K562 (cell line): ENCODE results near the gene CMSS1. TPM values are rescaled to one million over a fixed set of nuclear protein-coding genes. Genes with fewer than 3 reads are reported as not detected.
A peak's percentile ranks its signal among the peaks of the same experiment; 100 is the strongest.

ENCODE experiments used
- BRD4 ChIP-seq: fragments of 200-600 bp; sonication (generic); IDR thresholded peaks from 2 replicates; pipeline ENCODE4 v1.6.1; 2017; ENCODE audit warnings: inconsistent platforms
- KLF1 ChIP-seq: fragments of 450-650 bp; IDR thresholded peaks from 2 replicates; pipeline ENCODE4 v1.6.1; 2016; ENCODE audit warnings: missing genetic modification characterization, missing compliant biosample characterization
- MEIS2 ChIP-seq: fragments of 450-650 bp; IDR thresholded peaks from 2 replicates; pipeline ENCODE4 v1.6.1; 2014; ENCODE audit warnings: mild to moderate bottlenecking; ENCODE audit not compliant: partially characterized antibody
- NFXL1 ChIP-seq: fragments of 450-650 bp; formaldehyde crosslinking; IDR thresholded peaks from 2 replicates; pipeline ENCODE4 v1.4.0; 2021; ENCODE audit warnings: mild to moderate bottlenecking
- POLR2AphosphoS5 ChIP-seq: IDR thresholded peaks from 2 replicates; pipeline ENCODE4 v1.6.1; 2011; ENCODE audit warnings: mild to moderate bottlenecking, low read depth, low read length, moderate library complexity; ENCODE audit not compliant: control insufficient read depth, insufficient read depth
- RCOR1 ChIP-seq, 2 experiments: IDR thresholded peaks; 2 replicates each; pipeline ENCODE4 v1.6.1; 2012; ENCODE audit warnings: low read depth in 2 of 2, low read length in 2 of 2, borderline replicate concordance in 1 of 2, improper control_type of control experiment in 1 of 2
- SIX5 ChIP-seq, 2 experiments: IDR thresholded peaks; 2 replicates each; pipeline ENCODE4 v1.6.1; 2011; ENCODE audit warnings: low read length in 2 of 2, borderline replicate concordance in 1 of 2, low read depth in 1 of 2, mild to moderate bottlenecking in 1 of 2, moderate library complexity in 1 of 2; ENCODE audit not compliant: insufficient read depth in 1 of 2
- U2AF1 ChIP-seq: fragments of 200-400 bp; formaldehyde crosslinking; optimal IDR thresholded peaks from 2 replicates; pipeline ENCODE3; 2017; ENCODE audit warnings: mild to moderate bottlenecking, low read depth, low read length, moderate library complexity
- WHSC1 ChIP-seq: IDR thresholded peaks from one replicate; pipeline ENCODE4 v1.6.1; 2012; ENCODE audit warnings: low read length, control low read depth, inconsistent platforms
- ZNF785 ChIP-seq: fragments of 250-450 bp; sonication (Bioruptor Pico); IDR thresholded peaks from 2 replicates; pipeline ENCODE4 v1.4.0; 2020; ENCODE audit warnings: mild to moderate bottlenecking
- polyA plus RNA-seq, 8 experiments: library from polyadenylated mRNA; depleted of rRNA in 4 of 8; stranded (reverse) in 5 of 8; unstranded in 3 of 8; fragments of >200 nt; fragmentation: Nextera tagmentation in 2 of 8; fragmentation: Illumina TruSeq in 1 of 8; extraction: Ambion mirVana in 2 of 8; extraction: Trizol in 1 of 8; gene quantifications; 2 replicates each; pipeline versions ENCODE4 v1.2.1 to v1.2.3, GENCODE V29; 2011 to 2014; ENCODE audit warnings: inconsistent platforms in 1 of 8, missing spikeins in 1 of 8
- total RNA-seq, 7 experiments: library from RNA; depleted of rRNA in 6 of 7; stranded (reverse); fragments of >200 nt in 6 of 7; fragmentation: Illumina TruSeq in 2 of 7; extraction: Trizol in 2 of 7; gene quantifications; 2 replicates each; pipeline versions ENCODE4 v1.2.1 to v1.2.3, GENCODE V29; 2011 to 2021; ENCODE audit warnings: low replicate concordance in 1 of 7
- TF ChIP-seq, protein P1 (sequence below): fragments of 450-650 bp; formaldehyde crosslinking; IDR thresholded peaks from 2 replicates; pipeline ENCODE4 v1.4.0; 2020; ENCODE audit warnings: mild to moderate bottlenecking, moderate library complexity
- TF ChIP-seq, protein P2 (sequence below), 2 experiments: fragments of 450-650 bp in 1 of 2; sonication (generic) in 1 of 2; formaldehyde crosslinking in 1 of 2; IDR thresholded peaks in 1 of 2; conservative IDR thresholded peaks in 1 of 2; 2 replicates each; pipeline versions ENCODE4 v1.6.1 to v1.8.1; 2016 to 2023; ENCODE audit warnings: mild to moderate bottlenecking in 2 of 2, moderate library complexity in 2 of 2, inconsistent platforms in 1 of 2, missing genetic modification reagents in 1 of 2
- TF ChIP-seq, protein P3 (sequence below): fragments of 450-650 bp; IDR thresholded peaks from 2 replicates; pipeline ENCODE4 v1.6.1; 2014; ENCODE audit warnings: low read depth, mild to moderate bottlenecking, moderate library complexity, borderline replicate concordance

CMSS1 gene
- total and polyA plus RNA-seq, 9 of the 15 experiments (the other 6 are each of a cell fraction or from before 2014, with no cell fraction given): 46.9 to 109 (median 72.3) TPM

DNA sequence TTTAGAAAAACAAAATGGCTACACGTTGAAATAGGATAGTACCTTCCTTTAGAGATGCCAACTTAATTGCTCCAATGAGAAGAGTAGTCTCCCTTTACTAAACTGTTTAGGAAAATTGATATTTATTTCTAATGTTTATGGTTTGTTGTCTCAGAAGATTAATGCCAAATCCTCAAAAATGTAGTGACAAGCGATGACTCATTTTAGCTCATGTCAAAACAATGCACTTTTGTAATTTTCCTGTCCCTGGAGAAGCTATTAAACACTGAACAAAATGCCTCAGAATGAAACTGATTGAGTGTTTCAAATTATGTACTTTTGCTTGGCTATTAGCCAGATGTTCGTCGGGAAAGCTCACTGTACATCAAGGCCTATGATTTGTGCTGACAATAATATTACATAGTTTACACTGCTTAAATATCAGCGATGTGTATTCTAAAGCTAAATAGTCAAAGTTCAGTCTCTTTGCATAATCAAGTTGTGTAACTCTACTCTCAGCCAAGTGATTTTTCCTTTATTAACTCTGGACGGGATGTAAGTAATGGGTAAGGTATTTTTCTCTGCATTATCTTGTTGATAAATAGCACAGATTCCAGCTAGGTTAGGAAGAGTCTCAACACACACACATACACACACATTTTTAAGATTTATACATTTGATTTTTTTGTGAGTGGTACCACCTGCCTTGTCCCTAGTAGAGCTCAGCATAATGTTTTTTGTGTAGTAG is 83.7 kb downstream of the CMSS1 start (continued):
- TF ChIP-seq RCOR1 (IDR thresholded peaks at IDR 0.05; ENCODE audit: borderline replicate concordance in 1 of 2, low read depth in 2 of 2, low read length in 2 of 2) (no peak), ZNF785 (no peak), NFXL1 (CRISPR knock-in tag) (no peak), WHSC1 (no peak), MEIS2 (peak; percentile 83), SIX5 (IDR thresholded peaks at IDR 0.05; ENCODE audit: borderline replicate concordance in 1 of 2, insufficient read depth in 1 of 2, low read depth in 1 of 2, low read length in 2 of 2) (no peak), U2AF1 (no peak), KLF1 (no peak), POLR2AphosphoS5 (no peak), BRD4 (no peak)
- TF ChIP-seq, protein P1, sequence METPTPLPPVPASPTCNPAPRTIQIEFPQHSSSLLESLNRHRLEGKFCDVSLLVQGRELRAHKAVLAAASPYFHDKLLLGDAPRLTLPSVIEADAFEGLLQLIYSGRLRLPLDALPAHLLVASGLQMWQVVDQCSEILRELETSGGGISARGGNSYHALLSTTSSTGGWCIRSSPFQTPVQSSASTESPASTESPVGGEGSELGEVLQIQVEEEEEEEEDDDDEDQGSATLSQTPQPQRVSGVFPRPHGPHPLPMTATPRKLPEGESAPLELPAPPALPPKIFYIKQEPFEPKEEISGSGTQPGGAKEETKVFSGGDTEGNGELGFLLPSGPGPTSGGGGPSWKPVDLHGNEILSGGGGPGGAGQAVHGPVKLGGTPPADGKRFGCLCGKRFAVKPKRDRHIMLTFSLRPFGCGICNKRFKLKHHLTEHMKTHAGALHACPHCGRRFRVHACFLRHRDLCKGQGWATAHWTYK (CRISPR knock-in tag): no peak
- TF ChIP-seq, protein P2, sequence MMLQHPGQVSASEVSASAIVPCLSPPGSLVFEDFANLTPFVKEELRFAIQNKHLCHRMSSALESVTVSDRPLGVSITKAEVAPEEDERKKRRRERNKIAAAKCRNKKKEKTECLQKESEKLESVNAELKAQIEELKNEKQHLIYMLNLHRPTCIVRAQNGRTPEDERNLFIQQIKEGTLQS (IDR thresholded peaks at IDR 0.05): peak; percentile 81
- TF ChIP-seq, protein P2 (CRISPR knock-in tag; conservative IDR thresholded peaks at IDR 0.05): no peak
- TF ChIP-seq, protein P3, sequence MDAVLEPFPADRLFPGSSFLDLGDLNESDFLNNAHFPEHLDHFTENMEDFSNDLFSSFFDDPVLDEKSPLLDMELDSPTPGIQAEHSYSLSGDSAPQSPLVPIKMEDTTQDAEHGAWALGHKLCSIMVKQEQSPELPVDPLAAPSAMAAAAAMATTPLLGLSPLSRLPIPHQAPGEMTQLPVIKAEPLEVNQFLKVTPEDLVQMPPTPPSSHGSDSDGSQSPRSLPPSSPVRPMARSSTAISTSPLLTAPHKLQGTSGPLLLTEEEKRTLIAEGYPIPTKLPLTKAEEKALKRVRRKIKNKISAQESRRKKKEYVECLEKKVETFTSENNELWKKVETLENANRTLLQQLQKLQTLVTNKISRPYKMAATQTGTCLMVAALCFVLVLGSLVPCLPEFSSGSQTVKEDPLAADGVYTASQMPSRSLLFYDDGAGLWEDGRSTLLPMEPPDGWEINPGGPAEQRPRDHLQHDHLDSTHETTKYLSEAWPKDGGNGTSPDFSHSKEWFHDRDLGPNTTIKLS: no peak
